Skeletal muscle tissue (tissue), 4 donors: ENCODE results near the gene PRPS1. TPM values are rescaled to one million over a fixed set of nuclear protein-coding genes. Genes with fewer than 3 reads are reported as not detected.
A peak's percentile ranks its signal among the peaks of the same experiment; 100 is the strongest.
"Not testable (repeated sequence)": the region's sequence is repeated elsewhere in the genome, so short reads cannot be mapped to it uniquely, and the experiment has no call there.

ENCODE experiments used
- H3K27ac ChIP-seq: one replicate; pipeline ENCODE4 v1.7.0; 2013; ENCODE audit warnings: mild to moderate bottlenecking, low read depth, low read length, inconsistent platforms
- H3K27me3 ChIP-seq, 3 donors: one replicate each; pipeline ENCODE4 v1.7.0; 2013; ENCODE audit warnings: low read length in 3 of 3; ENCODE audit not compliant: control insufficient read depth in 3 of 3, insufficient read depth in 3 of 3
- H3K36me3 ChIP-seq, 3 donors: one replicate each; pipeline ENCODE4 v1.7.0; 2013; ENCODE audit warnings: low read length in 3 of 3; ENCODE audit not compliant: control insufficient read depth in 3 of 3, insufficient read depth in 3 of 3
- H3K4me1 ChIP-seq, 3 donors: one replicate each; pipeline ENCODE4 v1.7.0; 2013; ENCODE audit warnings: low read length in 3 of 3, mild to moderate bottlenecking in 3 of 3; ENCODE audit not compliant: control insufficient read depth in 3 of 3, insufficient read depth in 3 of 3
- H3K4me3 ChIP-seq, 3 donors: one replicate each; pipeline ENCODE4 v1.7.0; 2013; ENCODE audit warnings: low read length in 3 of 3
- H3K9ac ChIP-seq, 3 donors: one replicate each; pipeline ENCODE4 v1.7.0; 2013; ENCODE audit warnings: low read length in 3 of 3, mild to moderate bottlenecking in 3 of 3, moderate library complexity in 2 of 3, low read depth in 1 of 3
- H3K9me3 ChIP-seq, 3 donors: one replicate each; pipeline ENCODE4 v1.7.0; 2013; ENCODE audit warnings: low read length in 3 of 3; ENCODE audit not compliant: control insufficient read depth in 3 of 3
- total RNA-seq: library from RNA; depleted of rRNA; stranded (reverse); fragments of >200 nt; gene quantifications from one replicate; pipeline ENCODE4 v1.2.3, GENCODE V29; 2014
- donor health status: Osteomylitis.

Gene PRPS1
- total RNA-seq, 1 donor from 2014 or later = 23.0 TPM

- H3K27me3 ChIP-seq, H3K9ac ChIP-seq, H3K27ac ChIP-seq, H3K9me3 ChIP-seq, H3K36me3 ChIP-seq, H3K4me3 ChIP-seq: not testable (repeated sequence)
- H3K4me1 ChIP-seq = peaks cover 12 to 26% (median 25%) of the 10 kb centered on the region in 3 donors
These were observed 42.9 kb downstream of the PRPS1 start for GRCh38 chrX:107671256-107671655.

GRCh38 chrX:107672955-107673378 is 44.7 kb downstream of the PRPS1 start:
- H3K4me1 ChIP-seq = peaks cover 18 to 34% (median 33%) of the 10 kb centered on the region in 3 donors
- H3K27ac ChIP-seq = peak overlapping the region; percentile 74
- H3K9me3 ChIP-seq = no peaks in the 10 kb centered on the region
- H3K36me3 ChIP-seq = no peaks in the 10 kb centered on the region
- H3K27me3 ChIP-seq = peaks cover 0 to 3% (median 0%) of the 10 kb centered on the region in 3 donors
- no peak overlapping the region for H3K9ac ChIP-seq
- no peak overlapping the region for H3K4me3 ChIP-seq

GRCh38 chrX:107673431-107673830 is 45.1 kb downstream of the PRPS1 start:
- peak overlapping the region; percentile 74 for H3K27ac ChIP-seq
- H3K4me1 ChIP-seq = peaks cover 22 to 38% (median 35%) of the 10 kb centered on the region in 3 donors
- H3K27me3 ChIP-seq = peaks cover 0 to 3% (median 0%) of the 10 kb centered on the region in 3 donors
- no peak overlapping the region for H3K9ac ChIP-seq
- no peaks in the 10 kb centered on the region for H3K9me3 ChIP-seq
- no peak overlapping the region for H3K4me3 ChIP-seq
- H3K36me3 ChIP-seq = no peaks in the 10 kb centered on the region

GRCh38 chrX:107673933-107674479 is 45.7 kb downstream of the PRPS1 start:
- Histone ChIP-seq H3K4me1 (peaks cover 24 to 41% (median 39%) of the 10 kb centered on the region in 3 donors), H3K36me3 (no peaks in the 10 kb centered on the region), H3K27ac (peak overlapping the region; percentile 86), H3K9ac (peak overlapping the region in 2 of 3 donors; percentile 19 to 33), H3K27me3 (peaks cover 0 to 3% (median 0%) of the 10 kb centered on the region in 3 donors), H3K9me3 (no peaks in the 10 kb centered on the region), H3K4me3 (no peak overlapping the region)

- H3K4me1 ChIP-seq = peaks cover 28 to 45% (median 45%) of the 10 kb centered on the region in 3 donors
- H3K4me3 ChIP-seq = no peak overlapping the region
- peaks cover 0 to 3% (median 0%) of the 10 kb centered on the region in 3 donors for H3K27me3 ChIP-seq
- H3K9ac ChIP-seq = peak overlapping the region in 2 of 3 donors; percentile 19 to 33
- H3K9me3 ChIP-seq = no peaks in the 10 kb centered on the region
- H3K36me3 ChIP-seq = no peaks in the 10 kb centered on the region
- peak overlapping the region; percentile 86 for H3K27ac ChIP-seq
These were observed 46.4 kb downstream of the PRPS1 start for GRCh38 chrX:107674480-107675364.

GRCh38 chrX:107675365-107675654 is 47.0 kb downstream of the PRPS1 start:
- peaks cover 28 to 45% (median 41%) of the 10 kb centered on the region in 3 donors for H3K4me1 ChIP-seq

GRCh38 chrX:107675823-107676555 is 47.7 kb downstream of the PRPS1 start:
- H3K27me3 ChIP-seq = peaks cover 0 to 8% (median 0%) of the 10 kb centered on the region in 3 donors
- H3K9ac ChIP-seq = peak overlapping the region; percentile 67 to 76 (median 72)
- H3K4me3 ChIP-seq = peak overlapping the region; percentile 60 to 69 (median 65)
- peak overlapping the region; percentile 86 for H3K27ac ChIP-seq
- peaks cover 28 to 45% (median 40%) of the 10 kb centered on the region in 3 donors for H3K4me1 ChIP-seq
- no peaks in the 10 kb centered on the region for H3K9me3 ChIP-seq
- H3K36me3 ChIP-seq = no peaks in the 10 kb centered on the region

More at GRCh38 chrX:107675365-107675654, 47.0 kb downstream of the PRPS1 start:
- no peaks in the 10 kb centered on the region for H3K9me3 ChIP-seq
- peak overlapping the region; percentile 86 for H3K27ac ChIP-seq
- H3K4me3 ChIP-seq = peak overlapping the region in 1 of 3 donors; percentile 69
- no peak overlapping the region for H3K9ac ChIP-seq
- peaks cover 0 to 4% (median 0%) of the 10 kb centered on the region in 3 donors for H3K27me3 ChIP-seq
- H3K36me3 ChIP-seq = no peaks in the 10 kb centered on the region

- Histone ChIP-seq H3K36me3 (no peaks in the 10 kb centered on the region), H3K9me3 (no peaks in the 10 kb centered on the region), H3K27me3 (peaks cover 0 to 8% (median 0%) of the 10 kb centered on the region in 3 donors), H3K9ac (peak overlapping the region; percentile 67 to 76 (median 72)), H3K4me3 (peak overlapping the region; percentile 60 to 69 (median 65)), H3K4me1 (peaks cover 28 to 45% (median 40%) of the 10 kb centered on the region in 3 donors), H3K27ac (peak overlapping the region; percentile 86)
These were observed 48.5 kb downstream of the PRPS1 start for GRCh38 chrX:107676559-107677378.

GRCh38 chrX:107677501-107677901 is 49.2 kb downstream of the PRPS1 start:
- Histone ChIP-seq H3K4me3 (peak overlapping the region in 1 of 3 donors; percentile 38), H3K36me3 (no peaks in the 10 kb centered on the region), H3K27me3 (peaks cover 0 to 8% (median 0%) of the 10 kb centered on the region in 3 donors), H3K4me1 (peaks cover 29 to 49% (median 44%) of the 10 kb centered on the region in 3 donors), H3K27ac (peak overlapping the region; percentile 86), H3K9ac (peak overlapping the region in 2 of 3 donors; percentile 67 to 72), H3K9me3 (no peaks in the 10 kb centered on the region)
